Left kidney (tissue), 8 donors: ENCODE data around the gene VAMP5. TPM values are rescaled to one million over a fixed set of nuclear protein-coding genes. Genes with fewer than 3 reads are reported as not detected.
"Not testable (repeated sequence)": the region's sequence is repeated elsewhere in the genome, so short reads cannot be mapped to it uniquely, and the experiment has no call there.

Experiments used
- DNase-seq: peaks from one replicate; pipeline ENCODE4 v3.0.0-alpha.2; 2013
- long read RNA-seq, 8 donors: transcript quantifications; one replicate each; lab custom pipeline, GENCODE V29; 2026
- polyA plus RNA-seq: library from polyadenylated mRNA; unstranded; fragments of 120-200 nt; gene quantifications from one replicate; pipeline ENCODE4 v1.2.1, GENCODE V29; 2013; ENCODE audit not compliant: insufficient read length

VAMP5 gene
- 33.8 TPM for polyA plus RNA-seq
- long read RNA-seq, donor 1, transcript VAMP5-201 (3 exons, 689 nt) = major isoform, 26 of 41 reads
- long read RNA-seq, donor 1, partial matches to known transcripts = 8 of 41 reads
- long read RNA-seq, donor 1, other reads (novel, unspliced or antisense) = 5 of 41 reads
- long read RNA-seq, donor 2, transcript VAMP5-201 (3 exons, 689 nt) = major isoform, 32 of 48 reads
- long read RNA-seq, donor 2, partial matches to known transcripts = 8 of 48 reads
- long read RNA-seq, donor 2, other reads (novel, unspliced or antisense) = 6 of 48 reads
- long read RNA-seq, donor 3, transcript VAMP5-201 (3 exons, 689 nt) = major isoform, 20 of 26 reads
- long read RNA-seq, donor 3, partial matches to known transcripts = 5 of 26 reads
- long read RNA-seq, donor 3, other reads (novel, unspliced or antisense) = 0 of 26 reads
- long read RNA-seq, donor 4, transcript VAMP5-201 (3 exons, 689 nt) = major isoform, 8 of 8 reads
- long read RNA-seq, donor 4, partial matches to known transcripts = 0 of 8 reads
- long read RNA-seq, donor 4, other reads (novel, unspliced or antisense) = 0 of 8 reads
- long read RNA-seq, donor 5, transcript VAMP5-201 (3 exons, 689 nt) = major isoform, 79 of 144 reads
- long read RNA-seq, donor 5, partial matches to known transcripts = 61 of 144 reads
- long read RNA-seq, donor 5, other reads (novel, unspliced or antisense) = 0 of 144 reads
- long read RNA-seq, donor 6, transcript VAMP5-201 (3 exons, 689 nt) = major isoform, 43 of 58 reads
- long read RNA-seq, donor 6, partial matches to known transcripts = 6 of 58 reads
- long read RNA-seq, donor 6, other reads (novel, unspliced or antisense) = 7 of 58 reads
- long read RNA-seq, donor 7, transcript VAMP5-201 (3 exons, 689 nt) = major isoform, 56 of 56 reads
- long read RNA-seq, donor 7, partial matches to known transcripts = 0 of 56 reads
- long read RNA-seq, donor 7, other reads (novel, unspliced or antisense) = 0 of 56 reads
- long read RNA-seq, donor 8, transcript VAMP5-201 (3 exons, 689 nt) = major isoform, 25 of 37 reads
- long read RNA-seq, donor 8, partial matches to known transcripts = 11 of 37 reads
- long read RNA-seq, donor 8, other reads (novel, unspliced or antisense) = 0 of 37 reads

GRCh38 chr2:85584354-85584856 is at the start of gene VAMP5:
Gene VAMP5, plus strand, starts transcription at chr2:85584431. Its CDS starts 60 bp downstream, at chr2:85584491.
- DNase-seq = no peak

- no peak for DNase-seq
Measured at GRCh38 chr2:85534881-85535280, 49.4 kb upstream of the VAMP5 start.

GRCh38 chr2:85536479-85536878 is 47.8 kb upstream of the VAMP5 start:
- DNase-seq = no peak

GRCh38 chr2:85537600-85538506 is 46.4 kb upstream of the VAMP5 start:
- peak; percentile 68 for DNase-seq

- peak; percentile 95 for DNase-seq
Measured at GRCh38 chr2:85538507-85539360, 45.5 kb upstream of the VAMP5 start, which contains the start of gene MAT2A. Gene MAT2A, plus strand, starts transcription at chr2:85539168. Its CDS starts 120 bp downstream, at chr2:85539288.

GRCh38 chr2:85539361-85540132 is 44.7 kb upstream of the VAMP5 start:
- peak; percentile 71 for DNase-seq

GRCh38 chr2:85540133-85540648 is 44.0 kb upstream of the VAMP5 start:
- DNase-seq = no peak

GRCh38 chr2:85541262-85541661 is 43.0 kb upstream of the VAMP5 start:
- no peak for DNase-seq

GRCh38 chr2:85541753-85542457 is 42.3 kb upstream of the VAMP5 start:
- DNase-seq = no peak

GRCh38 chr2:85542777-85543176 is 41.5 kb upstream of the VAMP5 start:
- DNase-seq = no peak

GRCh38 chr2:85544254-85544691 is 40.0 kb upstream of the VAMP5 start:
- not testable (repeated sequence) for DNase-seq

GRCh38 chr2:85544915-85545779 is 39.1 kb upstream of the VAMP5 start:
- DNase-seq = not testable (repeated sequence)

- no peak for DNase-seq
Measured at GRCh38 chr2:85545780-85546240, 38.4 kb upstream of the VAMP5 start.

GRCh38 chr2:85547089-85547858 is 37.0 kb upstream of the VAMP5 start:
- no peak for DNase-seq

- DNase-seq = no peak
Measured at GRCh38 chr2:85547859-85548607, 36.2 kb upstream of the VAMP5 start.

GRCh38 chr2:85548608-85548900 is 35.7 kb upstream of the VAMP5 start:
- DNase-seq = no peak
